HL-60 (cell line): ENCODE results near the gene MYH9.

Experiments used
- GABPA ChIP-seq: IDR thresholded peaks from 2 replicates; pipeline ENCODE4 v1.6.1; 2012; ENCODE audit warnings: low read depth
- POLR2AphosphoS5 ChIP-seq: IDR thresholded peaks from 2 replicates; pipeline ENCODE4 v1.6.1; 2012; ENCODE audit warnings: low read depth
- REST ChIP-seq: IDR thresholded peaks from 2 replicates; pipeline ENCODE4 v1.6.1; 2012; ENCODE audit warnings: low read depth; ENCODE audit not compliant: insufficient replicate concordance
- SPI1 ChIP-seq: IDR thresholded peaks from 2 replicates; pipeline ENCODE4 v1.6.1; 2012; ENCODE audit warnings: low read depth, mild to moderate bottlenecking, borderline replicate concordance
- TF ChIP-seq, protein P1 (sequence below): IDR thresholded peaks from one replicate; pipeline ENCODE4 v1.5.1; 2011; ENCODE audit warnings: low read length, control low read depth, inconsistent platforms; ENCODE audit not compliant: insufficient read depth

DNA sequence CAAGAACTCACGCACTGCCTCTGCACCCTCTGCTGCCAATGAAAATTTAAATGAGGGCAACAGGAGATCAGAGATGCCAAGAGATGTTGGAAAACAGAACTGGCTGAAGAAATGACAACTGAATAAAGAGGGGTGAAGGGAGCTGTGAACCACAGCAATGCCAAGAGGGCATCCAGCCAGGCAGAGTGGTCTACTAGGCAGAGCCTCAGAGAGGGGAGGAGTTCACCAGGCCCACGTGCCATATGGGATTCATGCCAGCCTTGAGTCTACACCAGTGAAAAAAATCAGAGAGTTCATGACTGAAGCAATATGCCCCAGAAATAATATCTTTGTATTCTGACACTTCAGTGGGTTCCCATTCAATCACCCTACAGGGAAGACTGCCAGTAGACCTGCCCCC is 152.8 kb downstream of the MYH9 start:
- TF ChIP-seq, protein P1, sequence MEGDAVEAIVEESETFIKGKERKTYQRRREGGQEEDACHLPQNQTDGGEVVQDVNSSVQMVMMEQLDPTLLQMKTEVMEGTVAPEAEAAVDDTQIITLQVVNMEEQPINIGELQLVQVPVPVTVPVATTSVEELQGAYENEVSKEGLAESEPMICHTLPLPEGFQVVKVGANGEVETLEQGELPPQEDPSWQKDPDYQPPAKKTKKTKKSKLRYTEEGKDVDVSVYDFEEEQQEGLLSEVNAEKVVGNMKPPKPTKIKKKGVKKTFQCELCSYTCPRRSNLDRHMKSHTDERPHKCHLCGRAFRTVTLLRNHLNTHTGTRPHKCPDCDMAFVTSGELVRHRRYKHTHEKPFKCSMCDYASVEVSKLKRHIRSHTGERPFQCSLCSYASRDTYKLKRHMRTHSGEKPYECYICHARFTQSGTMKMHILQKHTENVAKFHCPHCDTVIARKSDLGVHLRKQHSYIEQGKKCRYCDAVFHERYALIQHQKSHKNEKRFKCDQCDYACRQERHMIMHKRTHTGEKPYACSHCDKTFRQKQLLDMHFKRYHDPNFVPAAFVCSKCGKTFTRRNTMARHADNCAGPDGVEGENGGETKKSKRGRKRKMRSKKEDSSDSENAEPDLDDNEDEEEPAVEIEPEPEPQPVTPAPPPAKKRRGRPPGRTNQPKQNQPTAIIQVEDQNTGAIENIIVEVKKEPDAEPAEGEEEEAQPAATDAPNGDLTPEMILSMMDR, result no peak
- TF ChIP-seq SPI1 (no peak), REST (no peak), POLR2AphosphoS5 (no peak), GABPA (no peak)
